ENCODE measurements around the gene GFI1B. TPM values are rescaled to one million over a fixed set of nuclear protein-coding genes. Genes with fewer than 3 reads are reported as not detected.

GFI1B gene
- total and polyA plus RNA-seq, 2 of the 4 experiments (the other 2 are of a cell fraction) = 0.02 TPM; not detected in 1

DNA sequence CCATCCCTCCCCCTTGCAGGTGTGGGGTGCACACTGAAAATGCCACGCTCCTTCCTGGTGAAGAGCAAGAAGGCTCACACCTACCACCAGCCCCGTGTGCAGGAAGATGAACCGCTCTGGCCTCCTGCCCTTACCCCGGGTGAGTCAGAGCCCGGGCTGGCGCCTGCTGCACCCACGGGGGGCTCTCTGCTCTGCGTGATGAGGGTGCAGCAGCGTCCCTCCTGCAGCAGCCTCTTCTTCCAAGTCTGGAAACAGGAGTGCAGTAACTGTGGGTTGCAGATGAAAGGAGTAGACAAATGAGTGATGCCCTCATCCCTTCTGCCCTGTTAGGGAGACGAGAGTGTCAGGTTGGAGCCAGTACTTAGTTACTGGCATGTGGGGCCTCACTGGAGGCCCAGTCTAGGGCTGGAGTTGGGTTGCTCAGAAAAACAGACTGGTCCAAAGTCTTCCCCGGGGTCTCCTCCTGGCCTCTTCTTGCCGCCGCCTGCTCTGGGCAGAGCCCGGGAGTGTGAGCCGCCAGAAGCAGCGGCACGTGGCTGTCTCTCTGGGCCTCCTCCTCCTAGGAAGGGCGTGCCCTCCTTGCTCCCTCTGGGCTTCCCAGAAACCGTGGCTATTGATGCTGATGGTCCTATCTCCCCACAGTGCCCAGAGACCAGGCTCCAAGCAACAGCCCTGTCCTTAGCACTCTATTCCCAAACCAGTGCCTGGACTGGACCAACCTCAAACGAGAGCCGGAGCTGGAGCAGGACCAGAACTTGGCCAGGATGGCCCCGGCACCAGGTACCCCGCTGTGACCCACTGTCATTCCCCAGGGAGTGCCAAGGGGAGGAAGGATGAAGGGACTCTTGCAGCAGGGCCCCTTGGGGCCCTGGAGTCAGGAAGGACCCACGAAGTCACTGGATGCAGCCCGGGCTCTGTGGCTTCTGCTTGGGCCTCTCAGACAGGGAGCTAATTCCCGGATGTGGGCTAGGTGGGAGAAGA, 8.4 kb downstream of the GFI1B start:
- intact Hi-C loops (cut with micrococcal nuclease) (no loop called here), dilution Hi-C loops (cut with HindIII; ENCODE audit: low sequenced_read_pairs, unreplicated experiment) (no loop called here), in situ Hi-C loops (cut with MboI; ENCODE audit: low sequenced_read_pairs) (no loop called here)
- ChIA-PET POLR2A (ENCODE audit: unreplicated experiment) (no interaction called here), CTCF (no interaction called here)
- no TSS peak for BruUV-seq (replicated peaks)
- Histone ChIP-seq H3K4me2 (ENCODE audit: low read depth, low read length) (no peak overlapping the region), H2BK15ac (ENCODE audit: low read depth, low read length) (no peak overlapping the region), H2AFZ (replicated peaks; ENCODE audit: low read length, poor library complexity) (peak overlapping the region; percentile 21), H4K91ac (ENCODE audit: insufficient read depth, low read depth, low read length) (no peak overlapping the region), H3K56ac (ENCODE audit: extremely low read depth, insufficient read depth, low read length) (no peak overlapping the region), H3K36me3 (ENCODE audit: control insufficient read depth, insufficient read depth, low read length) (no peaks in the 10 kb centered on the region), H2BK120ac (ENCODE audit: low read depth, low read length) (no peak overlapping the region), H4K8ac (ENCODE audit: low read depth in 2 of 2, low read length in 2 of 2) (no peak overlapping the region), H3K27ac (ENCODE audit: insufficient read depth, low read length) (no peak overlapping the region), H4K5ac (ENCODE audit: low read depth, low read length) (no peak overlapping the region), H2BK5ac (ENCODE audit: low read depth, low read length, poor library complexity, severe bottlenecking) (no peak overlapping the region), H3K18ac (ENCODE audit: low read depth, low read length) (no peak overlapping the region), H3K4me1 (ENCODE audit: control insufficient read depth, insufficient read depth, low read length) (no peaks in the 10 kb centered on the region), H3K27me3 (ENCODE audit: control insufficient read depth, insufficient read depth, low read length) (peaks cover 70% of the 10 kb centered on the region), H2AK5ac (ENCODE audit: low read depth, low read length) (no peak overlapping the region), H2AK9ac (replicated peaks; ENCODE audit: low read depth, low read length, poor library complexity) (no peak overlapping the region), H3K14ac (replicated peaks; ENCODE audit: low read depth, low read length) (no peak overlapping the region), H3K4ac (ENCODE audit: low read depth, low read length) (no peak overlapping the region), H2BK20ac (ENCODE audit: low read depth, low read length) (no peak overlapping the region), H3K4me3 (ENCODE audit: insufficient read depth, low read depth, low read length) (no peak overlapping the region), H3K79me1 (ENCODE audit: low read depth in 1 of 2, low read length in 2 of 2) (no peaks in the 10 kb centered on the region), H3K23ac (ENCODE audit: low read depth, low read length) (no peak overlapping the region), H4K20me1 (ENCODE audit: insufficient read depth, low read length) (no peaks in the 10 kb centered on the region), H3K9me3 (ENCODE audit: control insufficient read depth, insufficient read depth, low read length) (no peaks in the 10 kb centered on the region), H3K9ac (ENCODE audit: low read depth, low read length) (no peak overlapping the region), H3K9me1 (ENCODE audit: insufficient read depth, low read length) (no peaks in the 10 kb centered on the region)
- 45% methylated on average over 8 of the region's 26 CpGs; no CpG with 5 or more reads in 1 of the 2 experiments for WGBS, 2 experiments (ENCODE audit: extremely low coverage in 2 of 2, insufficient read length in 1 of 2)
- TF ChIP-seq RFX5 (IDR thresholded peaks at IDR 0.05; ENCODE audit: low read depth, low read length) (no peak), SMC3 (IDR thresholded peaks at IDR 0.05; ENCODE audit: low read depth, low read length) (no peak), CHD1 (IDR thresholded peaks at IDR 0.05; ENCODE audit: low read depth, low read length) (no peak), USF2 (IDR thresholded peaks at IDR 0.05; ENCODE audit: low read depth, low read length) (no peak), CEBPB (IDR thresholded peaks at IDR 0.05; ENCODE audit: low read depth, low read length) (no peak), RAD21 (IDR thresholded peaks at IDR 0.05; ENCODE audit: low read length) (no peak)
- TF ChIP-seq, protein P1, sequence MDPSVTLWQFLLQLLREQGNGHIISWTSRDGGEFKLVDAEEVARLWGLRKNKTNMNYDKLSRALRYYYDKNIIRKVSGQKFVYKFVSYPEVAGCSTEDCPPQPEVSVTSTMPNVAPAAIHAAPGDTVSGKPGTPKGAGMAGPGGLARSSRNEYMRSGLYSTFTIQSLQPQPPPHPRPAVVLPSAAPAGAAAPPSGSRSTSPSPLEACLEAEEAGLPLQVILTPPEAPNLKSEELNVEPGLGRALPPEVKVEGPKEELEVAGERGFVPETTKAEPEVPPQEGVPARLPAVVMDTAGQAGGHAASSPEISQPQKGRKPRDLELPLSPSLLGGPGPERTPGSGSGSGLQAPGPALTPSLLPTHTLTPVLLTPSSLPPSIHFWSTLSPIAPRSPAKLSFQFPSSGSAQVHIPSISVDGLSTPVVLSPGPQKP (IDR thresholded peaks at IDR 0.05; ENCODE audit: borderline replicate concordance, low read depth, low read length) = no peak
- DNase-seq (no peak), ATAC-seq (ENCODE audit: low read depth) (peak; percentile 50; the same call in 1 of the 2 replicates)

Measured in IMR-90 (cell line).